ENCODE measurements around the gene CDK11A.
"Not testable (repeated sequence)": the region's sequence is repeated elsewhere in the genome, so short reads cannot be mapped to it uniquely, and the experiment has no call there.

- TF ChIP-seq CTCF (conservative IDR thresholded peaks at IDR 0.05; ENCODE audit: low read depth, low read length); EZH2 (IDR thresholded peaks at IDR 0.05; ENCODE audit: borderline replicate concordance, low read depth, low read length, poor library complexity, severe bottlenecking): not testable (repeated sequence)
These were observed 1.9 kb upstream of the CDK11A start for GRCh38 chr1:1726088-1726487.
